ENCODE data around the gene PRDM16. TPM values are rescaled to one million over a fixed set of nuclear protein-coding genes. Genes with fewer than 3 reads are reported as not detected.

The PRDM16 gene
- total RNA-seq, 2 experiments from 2014 or later = 0.18 to 0.21 TPM

DNA sequence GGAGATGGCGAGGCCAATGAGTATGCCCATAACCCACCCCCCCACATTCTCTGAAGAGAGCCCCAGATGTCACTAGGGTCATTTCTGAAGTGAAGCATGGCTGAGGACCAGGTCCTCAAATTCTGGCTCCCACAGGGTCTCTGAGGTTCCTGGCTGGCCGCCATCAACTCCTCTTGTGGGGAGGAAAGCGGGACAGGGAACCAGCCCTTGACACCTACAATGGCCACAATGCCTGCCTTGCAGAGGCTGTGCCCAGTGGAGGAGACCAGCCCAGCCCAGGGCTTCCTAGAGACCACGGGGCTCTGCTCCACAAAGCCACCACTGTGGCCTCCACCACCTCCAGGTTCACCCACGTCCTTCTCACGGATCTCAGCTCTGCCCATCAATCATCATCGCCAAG is 265.4 kb downstream of the PRDM16 start:
- Mint-ChIP-seq H3K9me3 (ENCODE audit: insufficient read depth) (no peaks in the 10 kb centered on the region), H3K4me1 (ENCODE audit: low read depth) (no peaks in the 10 kb centered on the region), H3K36me3 (ENCODE audit: low read depth) (no peaks in the 10 kb centered on the region), H3K4me3 (no peak overlapping the region), H3K27me3 (ENCODE audit: low read depth) (no peaks in the 10 kb centered on the region), H3K27ac (no peak overlapping the region)
- DNase-seq = no peak
- ChIA-PET CTCF (no interaction called here), POLR2A (no interaction called here)
- ATAC-seq = no peak

DNA sequence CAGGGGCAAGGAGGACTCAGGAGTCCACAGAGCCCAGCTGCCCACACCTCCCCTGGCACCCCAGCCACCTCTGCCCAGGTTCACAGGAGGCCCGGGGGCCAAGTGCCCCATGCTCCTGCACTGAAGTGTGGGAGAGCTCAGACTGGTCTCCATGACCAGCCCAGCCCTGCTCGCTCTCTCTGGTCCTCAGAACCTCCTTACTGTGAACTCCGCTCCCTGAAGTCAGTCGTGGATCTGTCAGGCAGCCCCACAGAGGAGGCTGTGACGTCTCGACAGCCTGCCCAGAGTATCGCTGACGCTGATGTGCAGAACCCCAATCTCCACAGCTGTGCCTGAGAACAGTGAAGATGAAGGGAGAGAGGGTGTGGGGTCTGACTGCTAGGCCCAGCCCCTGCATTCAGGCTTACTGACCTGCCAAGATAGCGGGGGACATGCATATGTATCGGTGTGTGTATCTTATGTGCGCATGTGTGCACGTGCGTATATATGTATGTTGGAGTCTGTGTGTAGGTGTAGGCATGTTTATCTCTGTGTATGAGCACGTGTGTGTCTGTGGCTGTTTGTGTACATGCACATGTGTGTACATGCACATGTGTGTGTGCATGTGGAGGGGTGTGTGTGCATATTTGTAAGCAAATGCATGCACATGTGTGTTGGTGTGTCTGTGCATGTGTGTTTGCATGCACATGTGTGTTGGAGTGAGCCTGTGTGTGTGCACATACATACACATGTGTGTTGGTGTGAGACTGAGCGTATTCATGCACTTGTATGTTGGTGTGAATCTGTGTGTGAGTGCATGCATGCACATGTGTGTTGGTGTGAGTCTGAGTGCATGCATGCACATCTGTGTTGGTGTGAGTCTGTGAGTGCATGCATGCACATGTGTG is 267.0 kb downstream of the PRDM16 start:
- Mint-ChIP-seq H3K9me3 (ENCODE audit: insufficient read depth) (no peaks in the 10 kb centered on the region), H3K36me3 (ENCODE audit: low read depth) (no peaks in the 10 kb centered on the region), H3K4me1 (ENCODE audit: low read depth) (no peaks in the 10 kb centered on the region), H3K4me3 (no peak overlapping the region), H3K27me3 (ENCODE audit: low read depth) (no peaks in the 10 kb centered on the region), H3K27ac (no peak overlapping the region)
- DNase-seq (no peak), ATAC-seq (no peak)
- POLR2A ChIA-PET = no interaction called here
- CTCF ChIA-PET = no interaction called here

DNA sequence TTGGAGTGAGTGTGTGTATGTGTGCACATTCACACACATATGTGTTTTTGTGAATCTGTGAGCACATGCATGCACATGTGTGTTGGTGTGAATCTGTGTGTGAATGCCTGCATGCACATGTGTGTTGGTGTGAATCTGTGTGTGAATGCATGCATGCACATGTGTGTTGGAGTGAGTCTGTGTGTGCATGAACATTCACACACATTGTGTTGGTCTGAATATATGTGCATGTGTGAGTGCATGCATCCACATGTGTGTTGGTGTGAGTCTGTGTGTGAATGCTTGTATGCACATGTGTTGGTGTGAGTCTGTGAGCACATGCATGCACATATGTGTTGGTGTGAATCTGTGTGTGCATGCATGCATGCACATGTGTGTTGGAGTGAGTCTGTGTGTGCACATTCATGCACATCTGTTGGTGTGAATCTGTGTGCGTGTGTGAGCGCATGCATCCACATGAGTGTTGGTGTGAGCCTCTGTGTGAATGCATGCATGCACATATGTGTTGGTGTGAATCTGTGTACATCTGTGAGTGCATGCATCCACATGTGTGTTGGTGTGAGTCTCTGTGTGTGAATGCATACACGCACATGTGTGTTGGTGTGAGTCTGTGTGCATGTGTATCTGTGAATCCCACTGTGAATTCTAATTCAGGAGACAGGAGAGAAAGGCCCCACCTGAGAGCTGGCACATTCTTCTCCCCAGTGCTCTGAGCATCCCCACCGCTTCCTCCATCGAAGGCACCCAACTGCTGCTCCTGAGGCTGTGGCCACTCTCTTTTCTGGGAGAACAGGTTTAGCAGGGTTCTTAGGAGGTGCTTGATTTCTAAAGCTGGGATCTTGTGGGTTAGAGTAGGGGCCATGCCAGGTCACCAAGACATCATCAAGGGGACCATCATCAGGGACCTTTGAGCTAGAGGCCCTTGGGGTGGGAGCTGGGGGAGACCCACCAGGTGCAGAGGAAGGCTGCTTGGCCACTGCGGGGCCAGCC is 267.9 kb downstream of the PRDM16 start:
- Mint-ChIP-seq H3K27me3 (ENCODE audit: low read depth) (no peaks in the 10 kb centered on the region), H3K36me3 (ENCODE audit: low read depth) (no peaks in the 10 kb centered on the region), H3K27ac (no peak overlapping the region), H3K4me1 (ENCODE audit: low read depth) (no peaks in the 10 kb centered on the region), H3K4me3 (no peak overlapping the region), H3K9me3 (ENCODE audit: insufficient read depth) (no peaks in the 10 kb centered on the region)
- POLR2A ChIA-PET = no interaction called here
- DNase-seq (no peak), ATAC-seq (no peak)
- CTCF ChIA-PET = no interaction called here

DNA sequence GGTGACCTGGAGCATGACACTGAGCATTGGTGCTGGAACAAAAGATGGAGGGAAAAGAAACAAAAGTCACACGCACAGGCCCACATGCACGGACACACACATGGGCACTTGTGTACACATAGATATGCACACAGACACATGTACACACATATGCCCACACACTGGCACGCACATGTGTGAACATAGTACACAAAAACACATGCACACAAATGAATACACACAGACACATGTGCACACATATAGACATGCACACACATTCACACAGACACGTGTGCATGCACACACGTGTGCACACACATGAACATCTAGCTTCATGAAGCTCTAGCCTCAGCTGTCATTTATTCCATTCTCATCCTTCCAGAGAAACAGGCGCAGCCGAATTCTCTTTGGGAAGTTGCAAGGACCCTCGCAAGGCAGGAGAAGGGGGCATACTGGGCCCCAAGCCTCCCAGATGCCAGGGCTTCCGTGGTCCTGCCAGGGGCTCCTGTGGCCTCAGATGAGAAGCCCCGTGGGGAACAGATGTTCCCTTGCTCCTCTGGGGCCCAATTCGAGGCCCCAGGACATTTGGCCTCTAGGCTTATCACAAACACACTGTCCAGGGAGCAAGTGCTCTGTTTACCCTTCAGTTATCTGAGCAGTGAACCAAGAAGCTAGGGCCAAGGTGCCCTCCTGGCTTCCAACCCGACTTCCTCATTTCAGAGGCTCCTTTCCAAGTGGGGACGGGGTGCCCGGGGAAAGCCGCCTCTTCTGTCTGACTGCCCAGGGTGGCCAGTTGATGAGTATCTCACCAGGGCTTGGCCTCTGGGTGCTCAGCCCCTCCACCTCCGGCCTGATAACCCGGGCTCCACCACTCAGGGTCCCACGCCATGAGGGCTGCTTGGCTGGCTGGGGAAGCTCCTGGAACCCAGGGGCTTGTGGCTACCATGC is 269.1 kb downstream of the PRDM16 start:
- Mint-ChIP-seq H3K4me3 (no peak overlapping the region), H3K27ac (no peak overlapping the region), H3K9me3 (ENCODE audit: insufficient read depth) (no peaks in the 10 kb centered on the region), H3K36me3 (ENCODE audit: low read depth) (no peaks in the 10 kb centered on the region), H3K27me3 (ENCODE audit: low read depth) (no peaks in the 10 kb centered on the region), H3K4me1 (ENCODE audit: low read depth) (no peaks in the 10 kb centered on the region)
- no peak for ATAC-seq
- no peak for DNase-seq
- ChIA-PET CTCF (no interaction called here), POLR2A (no interaction called here)

DNA sequence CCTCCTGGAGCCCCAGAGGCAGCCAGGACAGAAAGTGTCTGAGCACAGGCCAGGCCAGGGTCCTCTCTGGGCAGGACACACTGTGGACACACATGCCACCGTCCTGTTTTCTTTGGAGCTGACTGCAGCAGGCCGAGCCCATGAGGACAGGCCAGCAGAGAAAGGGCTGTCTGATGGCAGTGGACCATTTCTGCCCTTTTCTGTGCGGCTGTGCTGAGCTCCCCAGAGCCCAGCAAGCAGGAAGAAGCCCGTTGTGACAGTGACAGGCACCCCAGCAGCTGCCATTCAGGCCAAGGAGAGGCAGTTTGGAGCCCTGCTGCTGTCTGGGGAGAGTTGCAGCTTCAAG is 269.7 kb downstream of the PRDM16 start:
- H3K27ac Mint-ChIP-seq = no peak overlapping the region
- ATAC-seq = no peak
- DNase-seq = no peak
- ChIA-PET POLR2A (no interaction called here), CTCF (no interaction called here)
- no peaks in the 10 kb centered on the region for H3K36me3 Mint-ChIP-seq (ENCODE audit: low read depth)
- H3K4me3 Mint-ChIP-seq = no peak overlapping the region
- no peaks in the 10 kb centered on the region for H3K27me3 Mint-ChIP-seq (ENCODE audit: low read depth)
- H3K4me1 Mint-ChIP-seq (ENCODE audit: low read depth) = no peaks in the 10 kb centered on the region
- H3K9me3 Mint-ChIP-seq (ENCODE audit: insufficient read depth) = no peaks in the 10 kb centered on the region

DNA sequence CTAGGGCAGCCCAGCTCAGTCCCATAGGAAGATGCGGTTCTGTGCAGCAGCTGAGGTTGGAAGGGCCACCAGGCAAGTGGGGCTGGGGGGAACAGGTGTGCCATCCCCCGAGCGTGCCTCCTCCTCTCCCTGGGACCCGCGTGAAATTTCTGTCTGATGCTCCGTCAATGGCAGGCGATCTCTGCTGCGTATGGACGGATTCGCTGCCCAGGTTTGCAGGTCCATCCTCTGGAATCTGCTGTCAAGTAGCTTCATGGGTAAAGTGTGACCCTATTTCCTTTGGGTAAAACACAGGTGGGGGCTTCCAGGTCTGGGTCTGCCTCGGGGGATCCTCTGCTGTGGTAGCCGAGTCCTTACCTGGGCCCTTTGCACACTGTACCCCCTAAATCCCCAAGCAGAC is 270.9 kb downstream of the PRDM16 start:
- peaks cover 5% of the 10 kb centered on the region for H3K9me3 Mint-ChIP-seq (ENCODE audit: insufficient read depth)
- no peaks in the 10 kb centered on the region for H3K4me1 Mint-ChIP-seq (ENCODE audit: low read depth)
- CTCF ChIA-PET = no interaction called here
- DNase-seq = no peak
- POLR2A ChIA-PET = no interaction called here
- H3K27me3 Mint-ChIP-seq (ENCODE audit: low read depth) = no peaks in the 10 kb centered on the region
- no peak for ATAC-seq
- H3K4me3 Mint-ChIP-seq = no peak overlapping the region
- no peak overlapping the region for H3K27ac Mint-ChIP-seq
- H3K36me3 Mint-ChIP-seq (ENCODE audit: low read depth) = no peaks in the 10 kb centered on the region

DNA sequence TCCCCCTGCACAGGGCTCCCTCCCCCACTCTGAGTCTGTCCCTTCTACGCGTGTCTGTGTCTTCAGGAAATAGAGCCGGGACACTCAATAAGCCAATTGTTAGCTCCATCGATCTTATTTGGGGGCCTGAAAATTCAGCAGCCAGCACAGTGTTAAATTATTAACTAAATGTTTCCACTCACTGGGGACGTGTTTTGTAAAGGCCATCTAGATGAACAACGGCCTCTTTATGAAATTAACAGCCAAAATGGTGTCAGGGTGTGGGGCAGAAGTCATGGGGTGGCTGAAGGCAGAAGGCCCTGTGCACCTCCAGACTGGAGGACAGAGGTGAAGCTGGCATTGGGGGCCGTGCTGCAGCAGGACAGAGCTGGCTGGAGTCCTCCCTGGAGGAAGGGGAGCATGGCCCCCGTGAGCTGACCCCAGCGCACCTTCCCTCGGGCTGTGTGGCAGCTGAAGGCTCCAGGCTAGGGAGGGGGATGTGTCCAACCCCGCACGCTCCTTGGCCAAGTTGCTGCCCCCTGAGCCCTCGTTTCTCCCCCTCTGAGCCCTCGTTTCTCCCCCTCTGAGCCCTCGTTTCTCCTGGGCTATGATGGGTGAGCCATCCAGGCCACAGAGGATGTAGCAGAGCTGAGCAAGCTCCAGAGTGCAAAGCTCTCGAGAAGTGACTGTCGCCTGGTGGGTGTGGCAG is 271.7 kb downstream of the PRDM16 start:
- no peaks in the 10 kb centered on the region for H3K4me1 Mint-ChIP-seq (ENCODE audit: low read depth)
- CTCF ChIA-PET = no interaction called here
- H3K9me3 Mint-ChIP-seq (ENCODE audit: insufficient read depth) = peaks cover 5% of the 10 kb centered on the region
- no peak for ATAC-seq
- DNase-seq = no peak
- H3K36me3 Mint-ChIP-seq (ENCODE audit: low read depth) = no peaks in the 10 kb centered on the region
- H3K27ac Mint-ChIP-seq = no peak overlapping the region
- no peak overlapping the region for H3K4me3 Mint-ChIP-seq
- POLR2A ChIA-PET = no interaction called here
- H3K27me3 Mint-ChIP-seq (ENCODE audit: low read depth) = no peaks in the 10 kb centered on the region

DNA sequence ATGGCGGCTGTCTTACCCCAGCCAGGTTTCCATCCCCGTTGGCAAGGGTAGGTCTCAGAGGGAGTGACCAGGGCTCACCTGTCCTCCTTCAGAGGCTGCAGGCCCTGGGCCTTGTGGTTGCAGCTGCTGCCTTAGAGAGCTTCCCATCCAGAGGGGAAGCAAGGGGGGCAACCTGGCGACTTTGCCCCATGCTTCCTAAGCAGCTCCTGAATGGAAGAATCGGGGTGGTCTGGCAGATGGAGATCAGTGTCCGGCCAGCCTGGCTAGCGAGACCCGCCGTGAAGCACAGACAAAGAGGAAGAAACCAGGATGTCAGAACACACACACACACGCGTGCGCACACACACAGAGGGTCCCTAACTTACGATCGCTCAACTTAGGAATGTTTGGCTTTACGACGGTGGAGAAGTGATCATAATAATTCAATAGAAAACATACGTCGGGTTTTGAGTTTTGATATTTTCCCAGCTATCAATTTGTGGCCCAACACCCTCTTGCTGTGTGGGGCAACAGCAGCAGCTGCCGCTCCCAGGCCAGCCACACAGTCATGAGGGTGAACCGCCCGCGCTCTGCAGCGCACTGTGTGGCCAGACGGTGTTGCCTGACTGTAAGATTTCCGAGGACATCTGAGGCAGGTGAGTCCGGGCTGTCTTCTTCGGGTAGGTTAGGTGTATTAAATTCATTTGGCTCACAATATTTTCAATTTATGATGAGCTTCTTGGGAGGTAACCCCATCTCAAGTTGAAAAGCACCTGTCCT is 272.4 kb downstream of the PRDM16 start:
- H3K4me3 Mint-ChIP-seq = no peak overlapping the region
- no peaks in the 10 kb centered on the region for H3K27me3 Mint-ChIP-seq (ENCODE audit: low read depth)
- H3K36me3 Mint-ChIP-seq (ENCODE audit: low read depth) = no peaks in the 10 kb centered on the region
- no peak overlapping the region for H3K27ac Mint-ChIP-seq
- POLR2A ChIA-PET = interaction anchor here (0.6 kb wide), 1 partner anchor 12 kb away, joined by 3 read pairs; no protein-coding TSS in a partner anchor
- CTCF ChIA-PET = no interaction called here
- no peaks in the 10 kb centered on the region for H3K4me1 Mint-ChIP-seq (ENCODE audit: low read depth)
- ATAC-seq = no peak
- H3K9me3 Mint-ChIP-seq (ENCODE audit: insufficient read depth) = peaks cover 5% of the 10 kb centered on the region
- no peak for DNase-seq

DNA sequence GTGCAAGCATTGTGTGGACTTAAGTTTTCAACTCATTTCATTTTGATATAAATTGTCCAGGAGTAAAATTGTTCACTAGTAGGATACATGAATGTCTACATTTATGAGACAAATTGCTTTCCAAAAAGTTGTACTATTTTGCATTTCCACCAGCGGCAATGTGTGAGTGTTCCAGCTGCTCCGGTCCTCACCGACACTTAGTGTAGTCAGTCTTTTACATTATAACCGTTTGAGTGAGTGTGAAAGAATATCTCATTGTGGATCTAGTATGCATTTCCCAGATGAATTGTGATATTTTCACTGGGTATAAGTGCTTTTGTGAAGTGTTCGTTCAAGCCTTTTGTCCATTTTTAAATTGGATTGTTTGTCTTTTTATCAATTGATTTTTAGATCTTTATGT is 274.0 kb downstream of the PRDM16 start:
- H3K4me3 Mint-ChIP-seq = no peak overlapping the region
- ATAC-seq = no peak
- DNase-seq = no peak
- H3K27me3 Mint-ChIP-seq (ENCODE audit: low read depth) = no peaks in the 10 kb centered on the region
- no peaks in the 10 kb centered on the region for H3K4me1 Mint-ChIP-seq (ENCODE audit: low read depth)
- H3K27ac Mint-ChIP-seq = no peak overlapping the region
- H3K9me3 Mint-ChIP-seq (ENCODE audit: insufficient read depth) = peaks cover 5% of the 10 kb centered on the region
- no peaks in the 10 kb centered on the region for H3K36me3 Mint-ChIP-seq (ENCODE audit: low read depth)
- ChIA-PET CTCF (interaction anchor here (0.7 kb wide), 1 partner anchor 9 kb away, joined by 3 read pairs; no protein-coding TSS in a partner anchor), POLR2A (no interaction called here)

DNA sequence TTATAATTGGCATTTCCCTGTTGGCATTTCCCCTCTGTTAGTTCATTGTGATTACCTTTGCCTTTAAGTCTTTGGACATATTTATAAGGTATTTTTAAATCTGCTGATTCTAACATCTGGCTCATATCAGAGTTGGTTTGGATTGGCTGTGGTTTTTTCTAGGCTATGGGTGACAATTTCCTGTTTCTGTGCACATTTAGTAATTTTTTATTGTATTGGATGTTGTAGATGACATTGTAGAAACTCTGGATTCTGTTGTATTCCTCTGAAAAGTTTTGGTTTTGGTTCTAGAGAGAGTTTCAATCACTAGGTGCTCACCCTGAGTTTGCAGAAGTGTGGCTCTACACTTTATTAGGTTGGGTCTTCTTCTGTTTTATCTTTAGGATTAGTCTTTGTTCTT is 275.4 kb downstream of the PRDM16 start:
- ChIA-PET POLR2A (no interaction called here), CTCF (no interaction called here)
- Mint-ChIP-seq H3K27ac (no peak overlapping the region), H3K9me3 (ENCODE audit: insufficient read depth) (peaks cover 5% of the 10 kb centered on the region), H3K27me3 (ENCODE audit: low read depth) (no peaks in the 10 kb centered on the region), H3K4me3 (no peak overlapping the region), H3K36me3 (ENCODE audit: low read depth) (no peaks in the 10 kb centered on the region), H3K4me1 (ENCODE audit: low read depth) (no peaks in the 10 kb centered on the region)
- DNase-seq (no peak), ATAC-seq (no peak)

DNA sequence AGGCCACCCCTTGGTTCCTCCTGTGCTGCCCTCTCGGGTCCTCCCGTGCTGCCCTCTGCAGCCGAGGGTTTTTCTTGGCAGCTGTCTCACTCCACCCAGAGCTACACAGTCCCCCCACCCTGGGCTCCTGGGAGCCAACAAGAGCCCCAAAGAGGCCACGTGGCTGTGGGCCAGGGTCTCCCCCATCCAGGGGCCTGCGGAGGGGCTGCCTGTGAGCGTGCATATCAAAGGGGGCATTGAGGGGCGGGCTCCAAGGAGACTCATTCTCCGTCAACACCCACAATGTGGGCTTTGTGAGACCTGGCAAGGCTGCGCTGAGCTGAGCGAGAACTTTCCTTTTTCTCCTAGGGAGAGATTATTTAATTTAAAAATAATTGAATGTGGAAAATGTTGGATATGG is 276.8 kb downstream of the PRDM16 start:
- H3K36me3 Mint-ChIP-seq (ENCODE audit: low read depth) = no peaks in the 10 kb centered on the region
- ChIA-PET POLR2A (no interaction called here), CTCF (no interaction called here)
- no peak overlapping the region for H3K4me3 Mint-ChIP-seq
- DNase-seq = no peak
- no peak for ATAC-seq
- no peaks in the 10 kb centered on the region for H3K27me3 Mint-ChIP-seq (ENCODE audit: low read depth)
- H3K4me1 Mint-ChIP-seq (ENCODE audit: low read depth) = no peaks in the 10 kb centered on the region
- no peak overlapping the region for H3K27ac Mint-ChIP-seq
- peaks cover 5% of the 10 kb centered on the region for H3K9me3 Mint-ChIP-seq (ENCODE audit: insufficient read depth)

Measured in activated CD8-positive, alpha-beta T cell treated with anti-CD3 and anti-CD28 coated beads, Interleukin-2, amount 10 ng/mL, durations not matched to agents 7 days and 5 days (primary cell).